Measurements from ENCODE around the gene TUFT1.
"Not testable (repeated sequence)": the region's sequence is repeated elsewhere in the genome, so short reads cannot be mapped to it uniquely, and the experiment has no call there.

The TUFT1 gene

DNA sequence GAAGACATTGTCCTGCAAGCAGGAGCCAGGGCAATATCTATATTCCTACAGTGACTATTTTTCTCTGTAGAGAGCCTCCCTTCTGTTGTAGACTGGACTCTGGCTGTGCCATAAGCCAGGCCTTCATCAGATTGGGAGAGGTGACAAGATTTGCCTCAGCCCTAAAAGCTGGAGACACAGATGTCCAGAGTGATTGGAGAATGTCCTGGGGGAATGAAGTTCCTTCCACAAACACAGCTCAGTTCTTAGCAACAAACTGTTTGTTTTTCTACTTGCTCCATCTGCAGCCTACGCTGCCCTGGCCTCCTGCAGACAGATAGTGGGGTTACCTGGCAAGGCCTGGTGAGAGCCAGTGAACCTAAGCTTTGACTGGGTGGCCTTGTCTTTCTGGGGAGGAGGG lies 41.8 kb downstream of the TUFT1 start:
- no peak for DNase-seq

DNA sequence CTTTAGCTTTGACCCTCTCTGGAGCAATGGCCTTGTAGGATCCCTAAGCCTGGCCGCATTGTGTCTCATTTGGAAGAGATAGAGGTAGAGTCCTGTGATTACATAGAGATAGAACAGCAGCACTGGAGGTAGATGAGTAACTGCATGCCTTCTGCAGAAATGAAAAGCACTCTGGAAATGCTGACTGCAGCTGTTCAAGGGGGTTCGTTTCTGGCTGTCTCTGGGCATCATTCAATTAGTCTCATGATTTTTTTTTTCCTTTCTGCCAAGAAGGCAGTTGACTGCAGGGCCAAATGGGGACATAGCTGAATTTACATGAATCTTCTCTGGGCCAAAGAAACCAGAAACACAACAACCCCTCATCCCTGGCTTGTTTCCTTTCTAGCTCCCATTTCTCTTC lies 43.7 kb downstream of the TUFT1 start:
- no peak for DNase-seq

DNA sequence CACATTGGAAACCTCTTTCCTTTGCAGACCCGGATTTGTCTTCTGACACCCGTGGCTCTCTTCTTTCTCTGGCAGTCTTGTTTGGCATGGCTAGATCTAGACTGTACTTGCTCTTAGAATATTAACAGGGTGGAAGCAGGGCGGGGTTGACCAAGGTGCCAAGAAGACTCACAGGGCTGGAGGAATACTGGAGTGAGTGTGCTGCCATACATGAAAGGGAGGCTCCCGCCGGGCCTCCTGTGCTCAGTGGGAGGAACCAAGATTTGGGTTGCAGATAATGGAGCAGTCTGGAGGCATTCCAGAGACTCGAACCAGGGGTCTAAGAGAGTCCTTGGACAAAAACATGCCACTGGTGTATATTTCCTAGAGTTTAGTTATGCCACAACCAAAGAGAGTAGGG lies 44.2 kb downstream of the TUFT1 start:
- no peak for DNase-seq

DNA sequence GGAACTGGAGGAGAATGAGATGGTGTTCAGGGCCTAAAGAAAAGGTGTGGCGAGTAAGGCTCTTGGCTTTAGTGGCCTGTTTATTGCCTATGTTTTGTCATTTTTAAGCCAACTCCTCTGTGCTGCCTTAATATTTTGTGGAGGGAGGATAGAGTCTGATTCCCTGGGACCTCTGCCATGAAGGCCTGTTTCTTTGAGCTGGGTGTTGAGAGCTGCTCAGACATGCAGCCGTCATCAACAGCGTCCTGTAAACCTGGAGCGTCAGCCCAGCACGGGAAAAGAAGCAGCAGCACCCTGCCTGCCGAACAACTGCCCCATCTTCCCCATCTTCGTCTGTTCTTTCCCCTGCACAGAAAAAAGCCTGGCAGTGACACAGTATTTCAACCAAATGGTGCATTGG lies 44.7 kb downstream of the TUFT1 start:
- no peak for DNase-seq

DNA sequence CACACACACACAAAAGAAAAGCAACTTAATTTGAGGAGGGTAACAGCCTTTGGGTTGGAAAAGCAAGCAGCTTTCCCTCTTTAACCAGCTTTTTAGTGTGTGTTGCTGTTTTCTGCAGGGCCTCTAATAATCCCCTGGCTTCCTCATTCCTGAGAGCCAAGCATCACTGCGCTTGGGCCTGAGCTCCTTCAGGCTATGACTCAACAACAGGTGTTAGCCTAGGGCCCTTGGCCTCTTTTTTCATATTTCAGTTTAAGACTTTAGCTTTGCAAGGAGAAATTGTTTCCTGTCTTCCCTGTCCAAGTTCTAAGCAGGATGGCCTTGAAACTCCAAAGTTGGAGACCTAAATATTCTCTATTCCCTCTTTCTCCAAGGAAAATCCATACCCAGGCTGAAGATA lies 45.5 kb downstream of the TUFT1 start:
- no peak for DNase-seq

DNA sequence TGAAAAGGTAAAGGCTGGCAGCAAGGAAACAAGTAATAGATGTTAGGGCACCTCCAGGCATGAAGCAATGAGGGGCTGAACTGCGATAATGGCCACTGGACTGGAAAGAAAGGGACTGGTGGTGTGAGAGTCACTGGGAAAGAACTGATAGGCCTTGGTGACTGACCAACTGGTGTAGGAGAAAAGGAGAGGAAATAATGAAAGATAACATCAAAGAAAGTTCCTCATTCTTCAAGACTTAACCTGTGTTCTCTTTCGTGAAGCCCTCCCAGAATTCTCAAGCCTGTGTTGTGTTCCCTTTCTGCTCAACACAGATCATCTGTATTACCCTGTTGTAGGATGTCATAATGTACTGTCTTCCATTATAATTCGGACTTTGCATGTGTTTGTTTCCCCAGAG lies 50.9 kb downstream of the TUFT1 start:
- no peak for DNase-seq

DNA sequence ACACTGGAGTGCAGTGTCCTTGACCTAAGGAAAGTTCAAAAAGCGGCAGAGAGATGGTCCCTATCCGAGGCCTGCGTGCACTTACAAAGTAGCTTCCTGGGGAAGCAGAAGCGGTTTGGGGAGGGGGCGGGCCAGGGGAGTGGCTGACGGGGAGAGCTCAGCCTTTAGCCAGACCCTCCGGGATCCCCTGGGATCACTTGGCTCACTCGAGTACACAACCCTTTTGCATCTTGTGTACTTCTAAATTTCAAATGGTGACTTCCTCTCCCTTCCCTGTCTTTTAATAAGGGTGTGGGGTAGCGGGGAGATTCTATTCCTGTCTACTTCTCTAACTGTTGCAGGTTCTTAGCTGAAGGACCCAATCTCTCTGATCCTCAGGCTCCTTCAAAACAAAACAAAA lies 53.6 kb downstream of the TUFT1 start:
- no peak for DNase-seq

DNA sequence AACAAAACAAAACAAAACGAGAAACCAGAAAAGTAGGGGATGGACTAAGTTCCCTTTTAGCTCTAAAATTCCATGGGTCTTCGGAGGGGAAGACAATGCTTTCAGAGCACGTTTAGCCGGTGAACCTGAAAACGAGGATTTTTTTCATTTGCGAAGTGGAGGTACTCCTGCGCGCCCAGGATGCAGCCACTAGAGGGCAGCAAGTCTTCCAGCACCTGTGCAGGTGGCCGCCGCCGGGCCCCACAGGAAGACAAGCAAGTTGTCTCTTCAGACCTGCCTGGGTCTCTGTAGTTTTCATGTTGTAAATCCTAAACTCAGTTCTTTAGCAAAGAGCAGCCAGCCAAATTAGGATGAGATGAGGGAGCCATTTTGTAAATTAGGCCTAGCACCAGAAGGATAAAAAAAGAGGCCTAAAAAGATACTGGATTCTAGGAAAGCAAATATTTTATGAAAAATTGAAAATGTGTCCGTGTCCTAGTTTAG lies 54.1 kb downstream of the TUFT1 start:
- DNase-seq: peak; percentile 76

DNA sequence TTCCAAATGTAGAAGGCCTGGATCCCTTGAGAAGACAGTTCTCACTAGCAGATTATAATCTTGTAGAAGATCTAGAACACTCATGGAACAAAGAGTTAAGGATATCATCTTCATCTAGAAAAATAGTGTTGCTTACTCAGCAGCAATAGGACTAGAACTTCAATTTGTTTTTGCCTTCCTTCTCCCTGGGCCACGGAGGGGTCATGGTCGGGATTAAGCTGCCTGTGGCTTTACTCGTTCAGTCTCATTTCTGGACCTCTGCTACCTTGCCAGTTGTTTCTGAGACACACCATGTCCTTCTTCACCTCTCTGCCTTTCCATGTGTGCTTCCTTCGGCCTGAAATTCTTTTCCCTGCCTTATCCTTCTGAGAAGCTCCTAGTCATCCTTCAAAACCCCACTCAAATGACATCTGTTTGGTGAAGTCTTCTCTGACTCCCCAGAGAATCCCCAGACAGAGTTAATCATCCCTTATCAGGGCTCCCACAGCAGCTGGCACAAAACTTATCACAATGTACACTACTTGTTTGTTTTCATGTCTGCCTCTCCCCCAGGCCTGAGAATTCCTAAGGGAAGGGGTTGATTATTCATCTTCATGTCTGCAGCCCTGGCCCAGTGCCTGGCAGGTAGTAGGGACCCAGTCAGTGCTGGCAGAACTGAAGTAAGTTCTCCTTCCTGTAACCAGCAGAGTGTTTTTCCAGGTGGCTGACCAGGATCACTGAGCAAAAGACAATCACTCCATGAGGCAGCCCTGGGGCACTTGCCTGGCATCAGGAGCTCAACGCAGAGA lies 56.3 kb downstream of the TUFT1 start:
- DNase-seq: no peak

DNA sequence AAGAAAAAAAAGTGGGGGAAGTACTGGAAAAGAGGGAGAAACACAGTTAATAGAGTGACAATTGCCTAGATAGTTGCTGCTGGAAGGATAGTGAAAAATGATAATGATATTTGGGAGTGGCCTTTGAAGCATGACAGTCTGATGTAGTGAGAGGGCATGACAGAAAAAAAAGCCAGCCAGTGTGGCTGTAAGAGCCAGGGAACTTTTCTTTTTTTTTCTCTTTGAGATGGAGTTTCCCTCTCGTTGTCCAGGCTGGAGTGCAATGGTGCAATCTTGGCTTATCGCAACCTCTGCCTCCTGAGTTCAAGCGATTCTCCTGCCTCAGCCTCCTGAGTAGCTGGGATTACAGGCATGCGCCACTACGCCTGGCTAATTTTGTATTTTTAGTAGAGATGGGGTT lies 62.4 kb downstream of the TUFT1 start:
- not testable (repeated sequence) for DNase-seq

DNA sequence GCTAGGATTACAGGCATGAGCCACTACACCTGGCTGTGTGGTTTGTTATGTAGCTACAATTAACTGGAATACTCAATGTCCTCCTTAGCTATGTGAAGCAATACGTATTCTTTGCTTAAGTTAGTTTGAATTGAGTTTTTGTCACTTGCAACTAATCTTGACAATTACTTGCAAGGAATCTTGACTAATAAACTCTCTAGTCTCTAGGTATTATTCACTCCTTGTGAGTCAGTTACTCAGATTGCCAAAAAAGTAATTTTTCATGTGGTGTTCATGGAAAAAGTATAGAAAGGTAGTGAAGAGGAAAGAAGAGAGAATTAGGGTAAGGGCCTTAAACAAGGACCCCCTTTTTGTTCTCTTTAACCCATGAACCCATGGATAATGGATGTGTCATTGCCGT lies 64.2 kb downstream of the TUFT1 start:
- DNase-seq: no peak

DNA sequence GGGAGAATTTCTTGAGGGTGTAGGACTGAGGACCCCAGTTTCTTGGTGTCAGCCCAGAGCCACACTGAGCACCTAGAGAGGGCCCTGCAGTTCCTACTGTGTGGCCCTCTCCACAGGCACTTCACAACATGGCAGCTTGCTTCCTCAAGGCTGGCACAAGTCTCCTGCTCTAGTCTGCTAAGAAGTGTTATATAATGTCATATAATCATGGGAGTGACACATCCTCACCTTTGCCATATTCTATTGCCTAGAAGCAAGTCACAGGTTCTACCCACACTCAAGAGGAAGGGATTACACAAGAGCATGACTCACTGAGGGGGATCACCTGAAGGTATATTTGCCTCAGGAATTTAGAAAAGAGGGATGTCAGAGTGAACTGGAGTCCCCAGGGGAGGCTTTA lies 66.3 kb downstream of the TUFT1 start:
- DNase-seq: no peak

DNA sequence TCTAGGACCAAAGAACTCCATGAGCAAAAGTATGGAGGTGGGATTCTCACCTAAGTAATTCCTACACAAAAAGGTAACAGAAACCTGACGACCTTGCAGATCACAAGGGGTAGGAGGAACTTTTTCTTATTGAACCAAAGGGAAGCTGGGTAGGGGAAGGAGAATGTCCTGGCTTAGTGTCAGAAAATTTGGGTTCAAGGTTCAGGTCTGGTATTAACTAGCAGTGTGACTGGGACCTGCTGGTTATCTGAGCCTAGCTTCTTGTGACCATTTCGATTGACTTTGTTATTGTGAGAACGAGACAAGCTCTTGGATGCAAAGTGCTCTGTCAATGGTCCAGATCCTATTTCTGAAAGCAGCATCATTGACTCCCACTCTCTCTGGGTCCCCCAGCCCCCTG lies 66.7 kb downstream of the TUFT1 start:
- no peak for DNase-seq

DNA sequence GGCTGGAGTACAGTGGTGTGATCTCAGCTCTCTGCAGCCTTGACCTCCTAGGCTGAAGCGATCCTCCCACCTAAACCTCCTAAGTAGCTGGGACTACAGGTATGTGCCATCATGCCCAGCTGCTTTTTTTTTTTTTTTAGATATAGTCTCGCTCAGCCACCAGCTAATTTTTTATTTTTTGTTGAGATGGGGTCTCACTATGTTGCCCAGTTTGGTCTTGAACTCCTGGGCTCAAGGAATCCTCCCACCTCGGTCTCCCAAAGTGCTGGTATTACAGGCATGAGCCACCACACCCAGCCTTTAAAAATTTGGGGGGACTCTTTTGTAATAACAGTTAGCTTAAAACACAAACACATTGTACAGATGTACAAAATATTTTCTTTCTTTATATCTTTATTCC lies 70.0 kb downstream of the TUFT1 start:
- DNase-seq: no peak

DNA sequence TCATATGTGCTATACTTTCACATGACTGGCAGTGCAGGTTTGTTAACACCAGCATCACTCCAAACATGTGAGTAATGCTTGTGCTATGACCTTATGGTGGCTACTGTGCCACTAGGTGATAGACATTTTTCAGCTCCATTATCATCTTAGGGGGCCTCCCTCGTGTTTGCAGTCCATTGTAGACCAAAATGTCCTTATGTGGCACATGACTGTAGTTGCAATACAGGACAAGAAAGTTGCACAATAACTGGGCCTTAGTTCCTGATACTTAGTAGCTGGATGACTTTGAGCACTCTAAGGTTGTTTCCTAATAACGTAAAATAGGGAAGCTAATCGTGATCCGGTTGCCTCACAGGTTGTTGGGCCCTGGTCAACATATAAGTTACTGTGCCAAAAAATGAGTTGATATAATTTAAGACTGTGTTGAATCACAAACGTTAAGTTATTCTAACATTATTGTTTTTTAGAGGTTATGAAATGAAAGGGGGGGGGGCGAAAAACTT lies 71.2 kb downstream of the TUFT1 start:
- no peak for DNase-seq

DNA sequence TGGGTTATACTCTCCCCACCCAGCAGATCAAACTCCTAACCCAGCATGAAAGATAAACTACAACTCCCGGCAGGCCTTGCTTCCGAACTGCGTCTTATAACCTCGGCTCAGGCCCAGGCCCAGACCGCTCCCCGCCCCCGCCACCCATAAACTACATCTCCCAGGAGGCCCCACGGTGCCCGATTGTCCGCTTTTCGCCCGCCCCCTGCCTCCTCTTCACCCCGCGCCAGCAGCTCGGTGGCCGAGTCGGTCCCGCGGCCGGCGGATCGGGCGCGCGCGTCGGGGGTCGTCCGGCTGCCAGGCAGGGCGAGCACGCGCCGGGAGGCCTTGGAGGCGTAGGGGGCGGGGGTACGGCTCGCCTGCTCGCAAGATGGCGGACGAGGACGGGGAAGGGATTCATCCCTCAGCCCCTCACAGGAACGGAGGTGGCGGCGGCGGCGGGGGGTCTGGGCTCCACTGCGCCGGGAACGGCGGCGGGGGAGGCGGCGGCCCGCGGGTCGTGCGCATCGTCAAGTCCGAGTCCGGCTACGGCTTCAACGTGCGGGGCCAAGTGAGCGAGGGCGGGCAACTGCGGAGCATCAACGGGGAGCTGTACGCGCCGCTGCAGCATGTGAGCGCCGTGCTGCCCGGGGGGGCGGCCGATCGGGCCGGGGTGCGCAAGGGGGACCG lies 71.9 kb downstream of the TUFT1 start, which contains the start of gene SNX27:
TSS of gene SNX27 (plus strand) at position 219 of the 669 bp plus-strand sequence. CDS start at position 371, 152 bp downstream.
- DNase-seq: peak; percentile 80

DNA sequence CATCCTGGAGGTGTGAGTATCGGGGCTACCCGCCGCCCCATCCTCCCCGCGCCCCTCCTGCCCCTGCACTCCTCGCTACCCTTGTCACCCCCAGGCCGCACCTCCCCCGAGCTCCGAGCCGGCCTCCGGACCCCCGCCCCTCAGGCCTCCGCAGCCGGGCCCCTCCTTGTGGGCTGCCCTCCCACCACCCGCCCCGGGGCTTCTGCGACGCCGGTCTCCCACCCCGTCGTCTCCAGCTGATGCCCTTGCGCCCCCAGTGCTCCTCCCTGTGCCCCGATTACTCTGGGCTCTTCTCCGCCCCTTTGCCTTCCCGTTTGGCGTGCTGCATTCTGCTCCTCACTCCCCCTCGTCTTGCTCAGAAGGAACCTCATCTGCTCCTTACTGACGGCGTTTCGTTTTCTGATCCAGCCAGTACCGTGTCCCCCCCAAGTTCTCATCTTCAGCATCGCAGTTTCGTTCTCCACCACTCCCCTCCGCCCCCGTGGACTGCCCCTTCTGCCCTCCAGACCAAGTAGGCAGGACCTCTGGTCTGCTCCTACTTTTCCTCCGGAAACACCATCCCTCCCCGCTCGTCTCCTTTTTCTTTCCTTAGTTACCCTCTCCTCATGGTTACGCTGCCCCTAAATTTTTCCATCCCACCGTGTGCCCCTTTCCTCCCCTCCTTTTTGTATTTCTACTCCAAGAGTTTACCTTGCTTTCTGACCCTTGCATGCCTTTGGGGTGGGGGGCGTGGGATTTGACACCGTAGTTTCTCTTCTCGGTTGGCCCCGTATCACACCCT lies 72.6 kb downstream of the TUFT1 start:
- DNase-seq: no peak

DNA sequence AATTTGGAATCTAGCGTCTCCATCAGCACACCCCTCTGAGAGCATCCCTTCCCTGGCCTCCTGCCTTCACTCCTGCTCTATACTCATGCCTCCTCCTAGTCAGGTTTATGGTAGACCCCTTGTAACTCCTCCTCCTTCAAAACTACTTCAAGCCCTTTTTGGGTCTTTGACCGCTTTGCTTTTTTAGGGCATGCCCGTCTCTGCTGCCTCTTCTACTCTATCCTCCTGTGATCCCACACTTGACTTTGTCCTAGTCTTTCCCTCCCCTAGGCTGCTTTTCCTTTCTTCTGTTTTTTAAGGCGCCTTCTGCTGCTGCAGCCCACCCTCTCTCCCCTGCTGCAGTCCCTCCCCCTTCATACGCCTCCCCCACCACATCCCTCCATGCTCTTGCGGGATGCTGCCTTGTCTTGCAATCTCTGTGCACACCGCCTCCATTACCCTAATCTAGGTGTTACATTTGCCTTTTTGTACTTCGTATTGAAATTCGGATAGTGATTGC lies 73.2 kb downstream of the TUFT1 start:
- DNase-seq: no peak

DNA sequence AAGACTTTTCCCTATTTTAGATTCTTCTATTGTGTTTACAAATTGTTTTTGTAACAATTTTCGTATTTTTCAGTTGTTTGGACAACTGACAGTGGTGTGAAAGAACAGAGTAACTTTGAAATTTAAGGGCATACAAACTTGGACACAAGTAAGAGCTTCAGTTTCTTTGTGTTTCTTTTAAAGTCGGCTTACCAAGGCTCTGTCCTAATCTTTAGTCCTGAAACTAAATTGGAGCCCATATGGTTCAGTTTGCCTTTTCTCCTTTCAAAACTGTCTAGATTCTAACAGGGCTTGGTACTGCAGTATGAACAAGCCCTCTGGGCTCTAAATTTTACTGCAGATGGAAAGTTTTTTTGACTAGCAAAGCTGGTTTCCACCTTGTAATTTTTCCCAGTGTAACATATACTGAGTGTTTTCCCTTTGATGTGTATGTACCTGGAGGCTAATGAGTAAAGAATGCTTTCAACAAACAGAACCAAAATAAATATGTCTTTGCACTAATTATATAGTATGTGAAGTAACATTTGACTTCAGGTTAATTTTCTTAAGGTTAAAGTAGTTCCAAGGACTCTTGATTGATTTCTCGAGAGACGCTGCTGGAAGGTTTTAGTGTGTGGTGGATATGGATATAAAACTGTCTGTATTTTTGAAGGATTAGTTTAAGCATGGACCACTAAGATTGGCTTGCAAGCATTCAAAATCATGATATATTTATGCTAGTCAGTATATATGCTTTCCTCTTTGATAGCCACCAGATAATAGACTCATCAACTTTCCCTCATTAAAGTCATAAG lies 75.8 kb downstream of the TUFT1 start:
- DNase-seq: no peak

DNA sequence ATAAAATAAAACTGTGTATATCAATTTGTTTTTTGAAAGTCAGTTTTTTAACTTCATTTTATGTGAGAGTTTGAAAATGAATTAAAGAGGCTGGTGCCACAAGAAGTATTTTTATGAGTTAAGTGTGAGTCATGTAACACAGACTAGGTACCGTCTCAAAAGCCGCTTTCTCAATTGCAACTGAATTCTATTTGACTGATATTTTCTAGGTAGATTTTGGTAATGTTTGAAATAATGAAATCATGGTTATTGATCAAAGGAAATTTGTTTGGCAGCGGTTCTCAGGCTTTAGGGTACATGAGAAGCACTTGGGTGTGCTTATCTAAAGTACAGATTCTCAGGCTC lies 76.4 kb downstream of the TUFT1 start:
- no peak for DNase-seq

DNA sequence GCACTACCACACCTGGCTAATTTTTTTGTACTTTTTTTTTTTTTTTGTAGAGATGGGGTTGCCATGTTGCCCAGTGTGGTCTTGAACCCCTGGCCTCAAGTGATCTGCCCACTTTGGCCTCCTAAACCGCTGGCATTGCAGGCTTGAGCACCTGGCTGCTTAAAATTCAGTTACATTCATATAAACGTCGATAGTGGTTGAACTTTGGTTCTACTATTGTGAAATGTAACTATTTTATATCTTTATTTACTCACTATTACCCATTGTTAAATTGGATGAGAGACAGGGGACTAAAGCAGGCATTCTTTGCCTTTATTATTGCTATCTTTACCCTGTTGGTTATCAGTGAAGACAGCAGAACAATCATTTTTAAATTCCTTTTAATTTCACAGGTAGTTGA lies 77.9 kb downstream of the TUFT1 start:
- DNase-seq: no peak

DNA sequence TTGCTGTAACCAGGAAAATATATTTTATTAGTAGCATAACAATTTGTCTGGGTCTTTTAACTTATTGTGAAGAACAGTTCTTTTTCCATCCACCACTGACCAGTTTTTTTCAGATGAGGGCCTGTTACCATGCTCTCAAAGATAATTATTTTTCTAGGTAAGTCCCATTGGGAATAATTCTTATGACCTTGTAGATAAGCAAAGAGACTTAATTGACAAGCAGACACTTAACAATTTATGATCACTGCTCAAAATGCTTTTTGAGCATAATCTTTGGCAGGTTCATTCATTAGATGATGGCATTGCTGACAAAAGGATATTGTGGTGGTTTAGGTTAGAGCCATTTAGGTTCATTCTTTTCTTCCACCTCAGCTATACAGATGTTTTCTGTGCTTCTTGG lies 78.4 kb downstream of the TUFT1 start:
- no peak for DNase-seq

DNA sequence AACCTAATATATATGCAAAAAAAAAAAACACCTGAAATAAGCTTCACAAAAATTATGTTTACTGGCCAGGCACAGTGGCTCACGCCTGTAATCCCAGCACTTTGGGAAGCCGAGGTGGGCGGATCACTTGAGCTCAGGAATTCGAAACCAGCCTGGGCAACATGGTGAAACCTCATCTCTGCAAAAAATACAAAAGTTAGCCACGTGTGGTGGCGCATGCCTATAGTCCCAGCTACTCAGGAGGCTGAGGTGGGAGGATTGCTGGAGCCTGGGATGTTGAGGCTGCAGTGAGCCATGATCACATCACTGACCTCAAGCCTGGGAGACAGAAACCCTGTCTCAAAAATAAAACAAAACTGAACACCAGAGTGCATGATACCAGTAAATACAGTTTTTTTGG lies 78.9 kb downstream of the TUFT1 start:
- not testable (repeated sequence) for DNase-seq
